22Rv1 (cell line): Measurements from ENCODE around the gene ZNF462.

Source experiments
- ZFX ChIP-seq: fragments of 450-650 bp; IDR thresholded peaks from 2 replicates; pipeline ENCODE4 v1.6.1; 2017; ENCODE audit warnings: antibody characterized with exemption, borderline replicate concordance
- TF ChIP-seq, protein P1 (sequence below): fragments of 450-650 bp; IDR thresholded peaks from 2 replicates; pipeline ENCODE4 v1.5.1; 2017; ENCODE audit warnings: mild to moderate bottlenecking

DNA sequence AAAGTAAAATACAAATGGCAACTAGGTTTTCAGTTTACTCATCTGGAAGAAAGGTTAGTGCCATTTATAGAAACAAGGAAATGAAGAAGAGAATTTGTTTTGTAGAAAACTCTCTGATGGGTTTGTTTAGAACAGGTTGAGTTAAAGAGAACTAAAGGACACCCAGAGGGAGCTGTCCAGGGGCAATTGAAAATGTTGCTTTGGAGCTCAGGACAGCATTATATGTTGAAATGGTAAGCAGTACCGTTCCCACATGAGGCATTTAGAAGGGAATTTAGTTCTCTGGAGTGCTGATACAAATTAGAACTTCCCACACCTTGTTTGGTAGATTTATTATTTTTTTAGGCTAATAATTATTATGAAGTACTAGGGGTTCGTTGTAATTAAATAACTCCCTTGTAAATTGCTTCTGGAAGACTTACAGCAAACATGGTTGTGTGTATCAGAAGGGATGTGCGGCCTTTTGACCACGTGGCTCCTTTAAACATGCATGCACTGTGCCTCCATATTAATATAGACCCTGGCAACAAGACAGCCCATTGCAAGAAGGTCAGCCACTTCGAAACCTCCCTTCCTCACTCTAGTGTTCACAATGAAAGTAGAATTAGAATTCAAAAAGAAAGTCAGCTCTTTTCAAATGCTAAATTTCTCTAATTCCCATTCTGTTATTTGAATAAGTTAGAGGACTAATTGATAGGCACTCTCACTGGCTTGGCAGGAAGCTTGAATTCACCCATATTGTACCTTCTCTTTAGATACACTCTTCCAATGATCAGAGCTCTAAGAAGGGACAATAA, 71.7 kb downstream of the ZNF462 start:
- TF ChIP-seq, protein P1, sequence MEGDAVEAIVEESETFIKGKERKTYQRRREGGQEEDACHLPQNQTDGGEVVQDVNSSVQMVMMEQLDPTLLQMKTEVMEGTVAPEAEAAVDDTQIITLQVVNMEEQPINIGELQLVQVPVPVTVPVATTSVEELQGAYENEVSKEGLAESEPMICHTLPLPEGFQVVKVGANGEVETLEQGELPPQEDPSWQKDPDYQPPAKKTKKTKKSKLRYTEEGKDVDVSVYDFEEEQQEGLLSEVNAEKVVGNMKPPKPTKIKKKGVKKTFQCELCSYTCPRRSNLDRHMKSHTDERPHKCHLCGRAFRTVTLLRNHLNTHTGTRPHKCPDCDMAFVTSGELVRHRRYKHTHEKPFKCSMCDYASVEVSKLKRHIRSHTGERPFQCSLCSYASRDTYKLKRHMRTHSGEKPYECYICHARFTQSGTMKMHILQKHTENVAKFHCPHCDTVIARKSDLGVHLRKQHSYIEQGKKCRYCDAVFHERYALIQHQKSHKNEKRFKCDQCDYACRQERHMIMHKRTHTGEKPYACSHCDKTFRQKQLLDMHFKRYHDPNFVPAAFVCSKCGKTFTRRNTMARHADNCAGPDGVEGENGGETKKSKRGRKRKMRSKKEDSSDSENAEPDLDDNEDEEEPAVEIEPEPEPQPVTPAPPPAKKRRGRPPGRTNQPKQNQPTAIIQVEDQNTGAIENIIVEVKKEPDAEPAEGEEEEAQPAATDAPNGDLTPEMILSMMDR, result no peak
- no peak for TF ChIP-seq ZFX
